CD14-positive monocyte (primary cell): Measurements from ENCODE around the gene ZNF418. TPM values are rescaled to one million over a fixed set of nuclear protein-coding genes. Genes with fewer than 3 reads are reported as not detected.

Source experiments
- DNase-seq, 3 donors: peaks; one replicate each; pipeline ENCODE4 v3.0.0-alpha.2; 2011 to 2022
- H2AFZ ChIP-seq: 2 replicates; pipeline ENCODE4 v1.6.0; 2012; ENCODE audit warnings: mild to moderate bottlenecking, low read depth, low read length, inconsistent platforms; ENCODE audit not compliant: insufficient read depth, poor library complexity, severe bottlenecking
- H3K27ac ChIP-seq, 2 donors: 1 replicate in 1 of 2; 2 replicates in 1 of 2; pipeline ENCODE4 v1.5.1; 2012 to 2013; ENCODE audit warnings: low read length in 2 of 2, control low read depth in 1 of 2, inconsistent platforms in 1 of 2, low read depth in 1 of 2, mild to moderate bottlenecking in 1 of 2
- H3K27me3 ChIP-seq, 2 donors: one replicate each; pipeline versions ENCODE4 v1.6.0 to v1.6.1; 2011 to 2013; ENCODE audit warnings: low read length in 2 of 2; ENCODE audit not compliant: control insufficient read depth in 2 of 2, insufficient read depth in 2 of 2
- H3K36me3 ChIP-seq, 2 donors: replicated peaks in 1 of 2; 1 replicate in 1 of 2; 2 replicates in 1 of 2; pipeline versions ENCODE4 v1.5.1 to v1.6.1; 2012 to 2013; ENCODE audit warnings: low read length in 2 of 2, control low read depth in 1 of 2, inconsistent platforms in 1 of 2, mild to moderate bottlenecking in 1 of 2; ENCODE audit not compliant: insufficient read depth in 2 of 2, control insufficient read depth in 1 of 2
- H3K4me1 ChIP-seq, 2 donors: 1 replicate in 1 of 2; 2 replicates in 1 of 2; pipeline versions ENCODE4 v1.5.1 to v1.6.1; 2012 to 2013; ENCODE audit warnings: low read length in 2 of 2, control low read depth in 1 of 2, inconsistent platforms in 1 of 2, mild to moderate bottlenecking in 1 of 2, moderate library complexity in 1 of 2; ENCODE audit not compliant: insufficient read depth in 2 of 2, control insufficient read depth in 1 of 2
- H3K4me2 ChIP-seq: replicated peaks from 2 replicates; pipeline ENCODE3; 2012; ENCODE audit warnings: low read length, moderate library complexity, mild to moderate bottlenecking; ENCODE audit not compliant: poor library complexity, severe bottlenecking; ENCODE audit errors: extremely low read depth
- H3K4me3 ChIP-seq, 3 experiments: fragments of 200-600 bp in 1 of 3; sonication (generic) in 1 of 3; replicated peaks in 1 of 3; 1 replicate in 2 of 3; 2 replicates in 1 of 3; pipeline ENCODE4 v1.5.1; 2011 to 2013; ENCODE audit warnings: low read length in 3 of 3, mild to moderate bottlenecking in 3 of 3, control low read depth in 2 of 3, low read depth in 2 of 3, inconsistent platforms in 1 of 3, moderate library complexity in 1 of 3
- H3K79me2 ChIP-seq: 2 replicates; pipeline ENCODE4 v1.6.0; 2012; ENCODE audit warnings: mild to moderate bottlenecking, control low read depth, inconsistent platforms, low read length, moderate library complexity; ENCODE audit not compliant: insufficient read depth
- H3K9ac ChIP-seq: 2 replicates; pipeline ENCODE4 v1.6.0; 2017; ENCODE audit warnings: low read length, mild to moderate bottlenecking; ENCODE audit not compliant: insufficient read depth, poor library complexity, severe bottlenecking
- H3K9me3 ChIP-seq, 2 donors: replicated peaks in 1 of 2; 1 replicate in 1 of 2; 2 replicates in 1 of 2; pipeline versions ENCODE4 v1.5.1 to v1.6.1; 2012 to 2013; ENCODE audit warnings: low read length in 2 of 2, control low read depth in 1 of 2; ENCODE audit not compliant: control insufficient read depth in 1 of 2, insufficient read depth in 1 of 2
- H4K20me1 ChIP-seq: 2 replicates; pipeline ENCODE4 v1.6.0; 2012; ENCODE audit warnings: mild to moderate bottlenecking, low read length, control low read depth, moderate library complexity; ENCODE audit not compliant: insufficient read depth
- H3K27ac Mint-ChIP-seq, 7 donors: one replicate each; pipeline ENCODE4 v1.8.0; 2020; ENCODE audit warnings: mild to moderate bottlenecking in 7 of 7, mixed read lengths in 7 of 7, moderate library complexity in 6 of 7, inconsistent platforms in 2 of 7
- H3K27me3 Mint-ChIP-seq, 3 donors: one replicate each; pipeline ENCODE4 v1.8.0; 2021 to 2022; ENCODE audit warnings: low read depth in 3 of 3, mild to moderate bottlenecking in 3 of 3, mixed read lengths in 3 of 3, moderate library complexity in 3 of 3, inconsistent platforms in 1 of 3
- H3K36me3 Mint-ChIP-seq, 2 donors: one replicate each; pipeline ENCODE4 v1.8.0; 2020; ENCODE audit warnings: mixed read lengths in 2 of 2, inconsistent platforms in 1 of 2, mild to moderate bottlenecking in 1 of 2
- H3K4me1 Mint-ChIP-seq: one replicate; pipeline ENCODE4 v1.8.0; 2020; ENCODE audit warnings: mild to moderate bottlenecking, mixed read lengths
- H3K4me3 Mint-ChIP-seq, 2 donors: one replicate each; pipeline ENCODE4 v1.8.0; 2020; ENCODE audit warnings: mild to moderate bottlenecking in 2 of 2, mixed read lengths in 2 of 2, moderate library complexity in 1 of 2
- H3K9me3 Mint-ChIP-seq, 7 donors: one replicate each; pipeline ENCODE4 v1.8.0; 2020 to 2022; ENCODE audit warnings: mixed read lengths in 7 of 7, mild to moderate bottlenecking in 6 of 7, moderate library complexity in 6 of 7, inconsistent platforms in 2 of 7
- CTCF ChIP-seq: fragments of 200-600 bp; IDR thresholded peaks from one replicate; pipeline ENCODE4 v1.8.0; 2022; ENCODE audit warnings: antibody characterized with exemption, mild to moderate bottlenecking
- intact Hi-C, 2 donors: fragments of 100-400 bp; cut with micrococcal nuclease; formaldehyde crosslinking; loops; one replicate each; pipeline versions ENCODE4 v1.15.0 to v1.15.1; 2023
- polyA plus RNA-seq, 3 donors: library from polyadenylated mRNA; depleted of rRNA in 1 of 3; unstranded in 2 of 3; stranded (reverse) in 1 of 3; fragments of 300-500 nt in 2 of 3; fragments of >200 nt in 1 of 3; fragmentation: Illumina TruSeq in 2 of 3; gene quantifications; 1 replicate in 2 of 3; 2 replicates in 1 of 3; pipeline ENCODE4 v1.2.3, GENCODE V29; 2012 to 2021

Gene ZNF418
- polyA plus RNA-seq, 3 donors: 0.74 to 1.4 TPM; not detected in 1

- Mint-ChIP-seq H3K27ac (no peak overlapping the region), H3K4me1 (no peaks in the 10 kb centered on the region), H3K27me3 (no peaks in the 10 kb centered on the region), H3K36me3 (peaks cover 38 to 44% of the 10 kb centered on the region in 2 donors), H3K9me3 (peaks cover 65 to 97% (median 89%) of the 10 kb centered on the region in 7 donors), H3K4me3 (no peak overlapping the region)
- Histone ChIP-seq H3K4me2 (no peak overlapping the region), H3K9ac (no peak overlapping the region), H3K4me1 (no peaks in the 10 kb centered on the region), H2AFZ (no peak overlapping the region), H3K4me3 (peak overlapping the region in 1 of 3 experiments; percentile 4), H3K27me3 (no peaks in the 10 kb centered on the region), H3K27ac (no peak overlapping the region), H4K20me1 (no peaks in the 10 kb centered on the region), H3K36me3 (peaks cover 5 to 53% of the 10 kb centered on the region in 2 donors), H3K79me2 (no peaks in the 10 kb centered on the region), H3K9me3 (peaks cover 82 to 94% of the 10 kb centered on the region in 2 donors)
- no peak for DNase-seq
- no peak for TF ChIP-seq CTCF
- intact Hi-C loops: no loop called here
Observed at GRCh38 chr19:57872450-57872849, 62.8 kb downstream of the ZNF418 start.

Other genes starting within 250 kb of the ZNF418 start
- under 1 TPM in 1 of 3 donors, not detected in 2; 0.52 TPM for gene ZNF154, start 226.2 kb downstream of the ZNF418 start, polyA plus RNA-seq
- gene ZNF671, start 207.8 kb downstream of the ZNF418 start, polyA plus RNA-seq: 1 to 10 TPM; 4.0 to 4.8 (median 4.5) TPM
- gene ZNF776, start 188.6 kb downstream of the ZNF418 start, polyA plus RNA-seq: 1 to 10 TPM; 1.9 to 4.4 (median 2.9) TPM
- 10 to 100 TPM in 2 of 3 donors, 1 to 10 TPM in 1; 7.7 to 10.5 (median 10.2) TPM for gene ZNF586, start 165.7 kb downstream of the ZNF418 start, polyA plus RNA-seq
- gene ZNF552, start 120.5 kb downstream of the ZNF418 start, polyA plus RNA-seq: 1 to 10 TPM; 2.0 to 4.3 (median 2.9) TPM
- 1 to 10 TPM in 1 of 3 donors, under 1 TPM in 2; 0.18 to 6.6 (median 0.56) TPM for gene ZNF587B, start 105.1 kb downstream of the ZNF418 start, polyA plus RNA-seq
- 10 to 100 TPM in 1 of 3 donors, 1 to 10 TPM in 1, under 1 TPM in 1; 0.41 to 15.0 (median 2.9) TPM for gene ZNF587, start 85.5 kb downstream of the ZNF418 start, polyA plus RNA-seq
- gene ZNF814, start 46.4 kb downstream of the ZNF418 start, polyA plus RNA-seq: 1 to 10 TPM; 2.5 to 6.3 (median 3.8) TPM
- 1 to 10 TPM in 1 of 3 donors, under 1 TPM in 2; 0.39 to 6.8 (median 0.70) TPM for gene ZNF417, start 18.8 kb downstream of the ZNF418 start, polyA plus RNA-seq
- 1 to 10 TPM in 1 of 3 donors, under 1 TPM in 2; 0.51 to 1.3 (median 0.85) TPM for gene ZNF256, start 12.3 kb upstream of the ZNF418 start, polyA plus RNA-seq
- not detected for gene C19orf18, start 39.1 kb upstream of the ZNF418 start, polyA plus RNA-seq
- gene ZNF606, start 67.4 kb upstream of the ZNF418 start, polyA plus RNA-seq: 1 to 10 TPM in 2 of 3 donors, under 1 TPM in 1; 0.87 to 1.7 (median 1.2) TPM
- gene ZSCAN1, start 98.6 kb upstream of the ZNF418 start, polyA plus RNA-seq: not detected
- under 1 TPM in 2 of 3 donors, not detected in 1; 0.32 to 0.37 TPM for gene ZNF135, start 123.9 kb upstream of the ZNF418 start, polyA plus RNA-seq
- gene ZSCAN18, start 162.8 kb upstream of the ZNF418 start, polyA plus RNA-seq: 1 to 10 TPM; 1.1 to 4.1 (median 2.3) TPM
- gene ZNF329, start 215.4 kb upstream of the ZNF418 start, polyA plus RNA-seq: 1 to 10 TPM in 1 of 3 donors, under 1 TPM in 2; 0.56 to 1.2 (median 0.65) TPM
- gene ZNF274, start 247.7 kb upstream of the ZNF418 start, polyA plus RNA-seq: 10 to 100 TPM in 1 of 3 donors, 1 to 10 TPM in 2; 5.8 to 10.1 (median 9.0) TPM